GM19328 (cell line): ENCODE measurements around the gene CENPW.

Experiments
- ATAC-seq: cut with Tn5 transposase; IDR thresholded peaks from one replicate; pipeline ENCODE4 v1.9.1; 2021; ENCODE audit warnings: mild to moderate bottlenecking, moderate library complexity; ENCODE audit not compliant: unreplicated experiment

CENPW gene

GRCh38 chr6:126372626-126373025 lies 32.7 kb downstream of the CENPW start:
- no peak for ATAC-seq

- no peak for ATAC-seq
Observed at GRCh38 chr6:126373344-126373743, 33.4 kb downstream of the CENPW start.

- no peak for ATAC-seq
Observed at GRCh38 chr6:126374372-126374771, 34.5 kb downstream of the CENPW start.

- no peak for ATAC-seq
Observed at GRCh38 chr6:126376682-126377081, 36.8 kb downstream of the CENPW start.

- ATAC-seq = no peak
Observed at GRCh38 chr6:126377594-126378153, 37.8 kb downstream of the CENPW start.

GRCh38 chr6:126380072-126380583 lies 40.2 kb downstream of the CENPW start:
- no peak for ATAC-seq

GRCh38 chr6:126381498-126381897 lies 41.6 kb downstream of the CENPW start:
- ATAC-seq = no peak

GRCh38 chr6:126383203-126383602 lies 43.3 kb downstream of the CENPW start:
- no peak for ATAC-seq

- ATAC-seq = no peak
Observed at GRCh38 chr6:126385536-126385935, 45.6 kb downstream of the CENPW start.

GRCh38 chr6:126388104-126388598 lies 48.2 kb downstream of the CENPW start:
- no peak for ATAC-seq

- ATAC-seq = no peak
Observed at GRCh38 chr6:126396131-126396530, 56.2 kb downstream of the CENPW start.
